Muscle of leg (tissue), 11 donors: Measurements from ENCODE around the gene HERC2. TPM values are rescaled to one million over a fixed set of nuclear protein-coding genes. Genes with fewer than 3 reads are reported as not detected.

Experiments
- DNase-seq: peaks from one replicate; pipeline ENCODE4 v3.0.0; 2013
- H3K27ac ChIP-seq: one replicate; pipeline ENCODE4 v1.5.1; 2013; ENCODE audit warnings: mild to moderate bottlenecking, low read length, control low read depth
- H3K27me3 ChIP-seq: one replicate; pipeline ENCODE4 v1.6.1; 2013; ENCODE audit warnings: low read length; ENCODE audit not compliant: control insufficient read depth, insufficient read depth
- H3K36me3 ChIP-seq: one replicate; pipeline ENCODE4 v1.6.1; 2013; ENCODE audit warnings: low read length; ENCODE audit not compliant: control insufficient read depth, insufficient read depth
- H3K4me1 ChIP-seq: one replicate; pipeline ENCODE4 v1.6.1; 2013; ENCODE audit warnings: low read length; ENCODE audit not compliant: control insufficient read depth, insufficient read depth
- H3K4me3 ChIP-seq: one replicate; pipeline ENCODE4 v1.5.1; 2013; ENCODE audit warnings: low read length, control low read depth
- H3K9me3 ChIP-seq: replicated peaks from 2 replicates; pipeline ENCODE4 v1.6.1; 2013; ENCODE audit warnings: low read depth, low read length; ENCODE audit not compliant: control insufficient read depth
- WGBS: methylation state at CpG from one replicate; pipeline ENCODE4 v1.1.5; 2013; ENCODE audit warnings: missing lambda C conversion rate; ENCODE audit not compliant: insufficient coverage; 5-methylcytosine and 5-hydroxymethylcytosine counted together
- polyA plus RNA-seq, 8 donors: library from polyadenylated mRNA; unstranded; fragments of 120-200 nt; gene quantifications; one replicate each; pipeline versions ENCODE4 v1.2.1 to v1.2.3, GENCODE V29; 2013; ENCODE audit warnings: inconsistent platforms in 1 of 8, low replicate concordance in 1 of 8; ENCODE audit not compliant: insufficient read length in 8 of 8, insufficient read depth in 1 of 8
- total RNA-seq: library from RNA; stranded (reverse); fragments of 120-200 nt; gene quantifications from one replicate; pipeline ENCODE4 v1.2.4, GENCODE V29; 2013

HERC2 gene
- total and polyA plus RNA-seq, 9 donors = 31.8 to 40.5 (median 36.4) TPM

GRCh38 chr15:28190391-28191174 lies 131.4 kb downstream of the HERC2 start:
- no peak overlapping the region for H3K27ac ChIP-seq
- H3K4me1 ChIP-seq = no peaks in the 10 kb centered on the region
- no peaks in the 10 kb centered on the region for H3K27me3 ChIP-seq
- no peaks in the 10 kb centered on the region for H3K9me3 ChIP-seq
- 88% methylated on average over 4 of the region's 7 CpGs for WGBS
- DNase-seq = no peak
- H3K4me3 ChIP-seq = no peak overlapping the region
- peaks cover 33% of the 10 kb centered on the region for H3K36me3 ChIP-seq

GRCh38 chr15:28185148-28185895 lies 136.7 kb downstream of the HERC2 start:
- Histone ChIP-seq H3K36me3 (peaks cover 33% of the 10 kb centered on the region), H3K9me3 (no peaks in the 10 kb centered on the region), H3K27ac (no peak overlapping the region), H3K4me1 (peaks cover 4% of the 10 kb centered on the region), H3K27me3 (no peaks in the 10 kb centered on the region), H3K4me3 (no peak overlapping the region)
- WGBS = 85% methylated on average over 9 of the region's 9 CpGs
- DNase-seq = no peak

GRCh38 chr15:28184166-28184565 lies 137.8 kb downstream of the HERC2 start:
- H3K4me3 ChIP-seq = no peak overlapping the region
- no peaks in the 10 kb centered on the region for H3K9me3 ChIP-seq
- no CpG with 5 or more reads among the region's 2 CpGs for WGBS
- H3K27ac ChIP-seq = no peak overlapping the region
- peaks cover 34% of the 10 kb centered on the region for H3K36me3 ChIP-seq
- no peaks in the 10 kb centered on the region for H3K27me3 ChIP-seq
- peaks cover 4% of the 10 kb centered on the region for H3K4me1 ChIP-seq
- DNase-seq = no peak

GRCh38 chr15:28182731-28183130 lies 139.2 kb downstream of the HERC2 start:
- H3K27ac ChIP-seq = no peak overlapping the region
- H3K4me1 ChIP-seq = peaks cover 4% of the 10 kb centered on the region
- H3K9me3 ChIP-seq = no peaks in the 10 kb centered on the region

GRCh38 chr15:28182216-28182615 lies 139.8 kb downstream of the HERC2 start:
- Histone ChIP-seq H3K36me3 (peaks cover 38% of the 10 kb centered on the region), H3K4me1 (peaks cover 4% of the 10 kb centered on the region), H3K27ac (no peak overlapping the region), H3K4me3 (no peak overlapping the region), H3K9me3 (no peaks in the 10 kb centered on the region), H3K27me3 (no peaks in the 10 kb centered on the region)
- WGBS = no CpG with 5 or more reads among the region's 8 CpGs
- DNase-seq = no peak

More at GRCh38 chr15:28182731-28183130, 139.2 kb downstream of the HERC2 start:
- no peak overlapping the region for H3K4me3 ChIP-seq
- H3K27me3 ChIP-seq = no peaks in the 10 kb centered on the region
- no peak for DNase-seq
- 57% methylated on average over 5 of the region's 8 CpGs for WGBS
- H3K36me3 ChIP-seq = peaks cover 39% of the 10 kb centered on the region

- Histone ChIP-seq H3K27me3 (no peaks in the 10 kb centered on the region), H3K9me3 (no peaks in the 10 kb centered on the region), H3K4me1 (peaks cover 4% of the 10 kb centered on the region), H3K36me3 (peaks cover 41% of the 10 kb centered on the region), H3K27ac (no peak overlapping the region), H3K4me3 (no peak overlapping the region)
- no peak for DNase-seq
- no CpG with 5 or more reads among the region's 2 CpGs for WGBS
Measured at GRCh38 chr15:28181366-28181765, 140.6 kb downstream of the HERC2 start.

- DNase-seq = no peak
- H3K27me3 ChIP-seq = no peaks in the 10 kb centered on the region
- no peak overlapping the region for H3K27ac ChIP-seq
- H3K4me3 ChIP-seq = no peak overlapping the region
- no peaks in the 10 kb centered on the region for H3K9me3 ChIP-seq
- H3K36me3 ChIP-seq = peaks cover 33% of the 10 kb centered on the region
- H3K4me1 ChIP-seq = peaks cover 4% of the 10 kb centered on the region
- 83% methylated on average over 2 of the region's 4 CpGs for WGBS
Measured at GRCh38 chr15:28179270-28179669, 142.7 kb downstream of the HERC2 start.

- Histone ChIP-seq H3K9me3 (no peaks in the 10 kb centered on the region), H3K27me3 (no peaks in the 10 kb centered on the region), H3K27ac (no peak overlapping the region), H3K36me3 (peaks cover 33% of the 10 kb centered on the region), H3K4me3 (no peak overlapping the region), H3K4me1 (peaks cover 4% of the 10 kb centered on the region)
- no peak for DNase-seq
- WGBS = 96% methylated on average over 9 of the region's 10 CpGs
Measured at GRCh38 chr15:28178727-28179126, 143.3 kb downstream of the HERC2 start.

- H3K4me1 ChIP-seq = peaks cover 4% of the 10 kb centered on the region
- H3K27ac ChIP-seq = no peak overlapping the region
Measured at GRCh38 chr15:28178290-28178689, 143.7 kb downstream of the HERC2 start.

GRCh38 chr15:28169366-28169765 lies 152.6 kb downstream of the HERC2 start:
- Histone ChIP-seq H3K27me3 (no peaks in the 10 kb centered on the region), H3K4me1 (no peaks in the 10 kb centered on the region), H3K27ac (no peak overlapping the region), H3K36me3 (peaks cover 31% of the 10 kb centered on the region), H3K9me3 (no peaks in the 10 kb centered on the region), H3K4me3 (no peak overlapping the region)
- DNase-seq = no peak
- WGBS = no CpG with 5 or more reads among the region's 3 CpGs

More at GRCh38 chr15:28178290-28178689, 143.7 kb downstream of the HERC2 start:
- no peak for DNase-seq
- Histone ChIP-seq H3K9me3 (no peaks in the 10 kb centered on the region), H3K4me3 (no peak overlapping the region), H3K27me3 (no peaks in the 10 kb centered on the region), H3K36me3 (peaks cover 36% of the 10 kb centered on the region)
- WGBS = 83% methylated on average over 2 of the region's 3 CpGs
